ENCODE data around the gene CSNK1G1.

CSNK1G1 gene

DNA sequence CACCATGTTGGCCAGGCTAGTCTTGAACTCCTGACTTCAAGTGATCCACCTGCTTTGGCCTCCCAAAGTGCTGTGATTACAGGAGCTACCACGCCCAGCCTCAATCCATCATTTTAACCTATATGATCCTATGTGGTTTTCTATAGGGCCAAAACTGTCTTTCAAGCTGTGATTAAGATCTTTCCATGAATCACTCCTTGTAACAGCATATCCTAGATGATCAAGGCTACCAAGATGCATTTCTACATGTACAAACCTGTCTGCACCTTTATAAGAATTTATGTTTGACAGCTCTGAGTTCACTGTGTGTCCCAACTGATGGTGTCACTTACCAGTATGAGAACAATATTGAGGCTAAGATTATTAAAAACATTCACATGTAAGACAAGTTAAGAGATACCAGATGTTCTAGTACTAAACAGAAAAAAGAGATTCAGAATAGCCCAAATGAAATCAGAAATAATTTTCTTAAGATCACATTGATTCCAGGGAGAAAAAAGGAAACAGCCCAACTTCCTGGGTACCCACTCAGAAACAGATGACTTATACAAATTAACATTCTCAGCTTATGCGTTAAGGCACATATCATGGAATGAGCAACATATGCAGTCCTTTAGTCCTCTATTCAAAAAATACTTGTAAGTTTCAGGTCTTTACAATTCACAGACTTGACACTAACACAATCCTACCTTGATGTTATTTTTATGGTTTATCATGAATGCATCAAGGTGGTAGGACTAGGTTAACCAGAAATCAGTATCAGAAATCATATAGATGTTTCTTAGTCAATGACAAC lies 168.4 kb downstream of the CSNK1G1 start:
- DNase-seq: no peak

DNA sequence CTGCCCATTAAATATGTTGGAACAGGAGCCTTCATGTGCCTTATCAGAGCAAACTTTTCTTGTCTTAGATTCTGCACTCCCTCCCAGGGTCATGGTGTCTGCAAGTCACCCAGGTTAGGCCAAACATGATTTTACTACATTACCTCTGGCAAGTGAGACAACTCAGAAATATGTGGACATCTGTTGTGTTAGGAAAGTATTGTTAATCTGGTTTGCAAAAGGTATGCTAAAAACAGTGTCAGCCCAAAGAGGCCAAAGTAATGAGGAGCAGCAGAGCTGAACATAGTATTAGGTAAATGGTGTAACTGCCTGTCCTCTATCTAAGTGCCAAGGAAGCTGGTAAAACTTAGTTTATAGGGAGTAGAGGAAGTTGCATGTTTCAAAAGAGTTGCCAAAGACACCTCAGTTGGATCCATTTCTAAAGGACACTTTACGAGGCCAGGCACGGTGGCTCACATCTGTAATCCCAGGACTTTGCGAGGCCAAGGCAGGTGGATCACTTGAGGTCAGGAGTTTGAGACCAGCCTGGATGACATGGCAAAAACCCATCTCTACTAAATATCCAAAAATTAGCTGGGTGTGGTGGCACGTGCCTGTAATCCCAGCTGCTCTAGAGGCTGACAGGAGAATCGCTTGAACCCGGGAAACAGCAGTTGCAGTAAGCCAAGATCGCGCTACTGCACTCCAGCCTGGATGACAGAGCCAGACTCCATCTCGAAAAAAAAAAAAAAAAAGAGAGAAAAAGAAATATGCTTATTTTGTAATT lies 170.6 kb downstream of the CSNK1G1 start:
- no peak for DNase-seq

DNA sequence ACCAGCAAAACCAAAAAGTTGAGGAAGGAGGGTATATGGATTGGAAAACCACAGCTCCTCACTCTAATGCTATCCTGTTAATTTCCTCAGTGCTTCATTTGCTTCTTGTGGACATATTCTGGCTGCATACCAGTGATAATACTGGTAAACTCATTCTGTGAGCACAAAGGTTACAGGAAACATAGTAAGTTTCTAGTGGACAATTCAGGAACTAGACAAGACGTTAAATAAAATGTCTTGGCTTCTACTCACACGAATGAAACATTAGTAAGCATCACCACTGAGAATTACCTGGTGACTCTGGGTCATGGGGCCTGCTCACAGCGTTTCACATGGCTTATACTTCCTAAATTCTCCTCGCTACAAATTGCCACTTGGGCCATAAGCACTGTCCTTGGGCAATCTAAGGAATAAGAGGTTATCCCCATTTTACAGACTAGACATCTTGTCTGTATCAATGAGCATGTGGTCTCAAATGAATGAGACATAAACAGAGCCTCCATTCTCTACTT lies 173.1 kb downstream of the CSNK1G1 start:
- DNase-seq: no peak

DNA sequence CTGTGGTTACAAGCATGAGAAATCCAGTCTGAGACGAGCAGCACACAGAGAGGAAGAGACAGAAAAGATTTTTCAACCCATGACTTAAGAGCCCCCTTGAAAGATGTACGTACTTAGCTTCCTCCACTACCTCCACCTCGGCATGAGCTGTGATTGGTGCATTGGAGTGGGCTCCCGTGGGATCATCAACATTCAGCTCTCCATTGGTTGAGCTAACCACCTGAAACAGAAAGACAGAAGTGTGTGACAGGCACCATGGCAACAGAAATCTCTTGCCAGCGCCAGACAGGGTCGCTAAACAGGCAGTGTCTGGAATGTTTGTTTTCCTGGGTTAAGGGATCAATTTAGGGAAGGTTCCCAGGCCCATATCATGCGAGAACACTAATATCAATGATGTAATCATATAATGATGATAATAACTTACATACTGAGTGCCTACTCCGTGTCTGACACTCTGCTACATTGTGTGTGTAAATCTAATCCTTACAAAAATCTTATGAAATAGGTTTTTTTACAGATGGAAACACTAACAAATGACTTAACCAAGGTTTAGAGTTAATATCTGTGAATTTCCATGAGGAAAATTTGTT lies 175.6 kb downstream of the CSNK1G1 start:
- DNase-seq: no peak

DNA sequence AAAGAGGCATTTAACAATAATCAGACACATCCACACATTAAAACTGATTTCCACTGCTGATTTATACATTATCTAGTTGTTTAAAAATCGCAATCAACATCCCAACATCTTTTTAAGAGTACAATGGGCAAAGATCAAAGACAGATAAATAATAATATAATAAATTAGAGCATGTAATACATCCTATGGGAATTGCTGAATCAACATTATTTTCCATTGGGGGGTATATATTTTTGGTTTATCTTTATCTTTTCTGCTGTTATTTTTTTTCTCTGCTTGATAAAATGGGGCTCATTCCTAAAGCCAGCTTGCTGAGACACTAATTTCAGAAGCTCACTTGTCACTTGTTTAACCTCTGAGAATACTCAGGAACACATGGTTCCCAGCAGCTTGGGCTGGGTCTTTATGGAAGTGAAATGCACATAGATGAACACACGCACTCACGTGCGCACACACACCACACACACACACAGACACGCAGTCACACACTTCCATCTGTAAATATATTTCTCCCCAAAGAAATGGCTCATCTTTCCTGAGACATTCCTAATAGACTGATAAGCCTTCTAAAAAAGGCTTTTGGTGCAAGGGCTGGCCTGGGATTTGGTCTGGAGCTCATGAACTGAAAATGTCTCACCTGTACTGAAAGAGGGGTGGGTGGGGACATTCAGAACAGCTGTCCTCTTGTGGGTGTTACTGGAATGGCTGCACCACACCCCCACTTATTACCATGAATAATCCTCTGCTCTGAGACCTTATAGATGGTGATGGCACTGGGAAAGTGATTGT lies 189.7 kb downstream of the CSNK1G1 start:
- no peak for DNase-seq

DNA sequence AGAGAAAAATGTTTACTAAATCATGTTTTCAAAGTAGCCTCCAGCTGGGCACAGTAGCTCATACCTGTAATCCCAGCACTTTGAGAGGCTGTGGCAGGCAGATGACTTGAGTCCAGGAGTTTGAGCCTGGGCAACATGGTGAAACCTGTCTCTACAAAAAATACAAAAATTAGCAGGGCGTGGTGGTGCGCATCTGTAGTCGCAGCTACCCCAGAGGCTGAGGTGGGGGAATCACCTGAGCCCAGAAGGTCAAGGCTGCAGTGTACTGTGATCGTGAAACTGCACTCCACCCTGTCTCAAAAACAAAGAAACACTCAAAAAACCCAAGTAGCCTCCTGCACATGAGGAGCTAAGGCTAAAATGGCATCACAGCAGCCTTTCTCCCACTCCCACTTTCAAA lies 191.5 kb downstream of the CSNK1G1 start:
- no peak for DNase-seq

DNA sequence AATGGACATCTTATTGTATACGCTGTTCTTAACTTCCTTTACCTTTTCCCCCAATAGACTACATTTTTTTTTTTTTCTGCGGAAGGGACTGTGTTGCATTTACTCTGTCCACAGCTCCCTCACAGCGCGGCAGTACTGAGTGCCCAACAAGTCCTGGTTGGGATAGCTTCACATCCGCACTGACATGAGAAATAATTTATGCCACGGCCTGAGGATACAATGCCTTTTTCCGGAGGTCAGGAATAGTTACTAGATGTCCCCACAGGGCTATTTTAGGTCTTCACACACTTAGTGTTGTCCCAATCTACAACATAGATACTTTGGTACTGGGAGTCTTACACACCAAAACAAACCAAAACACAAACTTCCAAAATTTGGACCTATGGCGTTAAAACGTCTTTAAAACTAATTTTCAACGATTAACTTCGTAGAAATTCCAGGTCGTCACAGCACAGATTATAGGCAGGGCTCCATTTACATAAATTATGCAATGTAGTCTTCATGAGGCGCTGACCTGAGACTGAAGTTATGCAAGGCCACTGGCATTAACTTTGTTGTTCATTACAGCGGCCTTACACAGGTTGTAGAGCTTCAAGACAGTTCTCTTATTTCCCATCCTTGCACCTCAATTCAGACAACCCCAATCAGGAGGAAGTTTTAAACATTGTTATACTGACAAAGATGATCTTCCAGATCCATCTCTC lies 192.2 kb downstream of the CSNK1G1 start:
- no peak for DNase-seq

DNA sequence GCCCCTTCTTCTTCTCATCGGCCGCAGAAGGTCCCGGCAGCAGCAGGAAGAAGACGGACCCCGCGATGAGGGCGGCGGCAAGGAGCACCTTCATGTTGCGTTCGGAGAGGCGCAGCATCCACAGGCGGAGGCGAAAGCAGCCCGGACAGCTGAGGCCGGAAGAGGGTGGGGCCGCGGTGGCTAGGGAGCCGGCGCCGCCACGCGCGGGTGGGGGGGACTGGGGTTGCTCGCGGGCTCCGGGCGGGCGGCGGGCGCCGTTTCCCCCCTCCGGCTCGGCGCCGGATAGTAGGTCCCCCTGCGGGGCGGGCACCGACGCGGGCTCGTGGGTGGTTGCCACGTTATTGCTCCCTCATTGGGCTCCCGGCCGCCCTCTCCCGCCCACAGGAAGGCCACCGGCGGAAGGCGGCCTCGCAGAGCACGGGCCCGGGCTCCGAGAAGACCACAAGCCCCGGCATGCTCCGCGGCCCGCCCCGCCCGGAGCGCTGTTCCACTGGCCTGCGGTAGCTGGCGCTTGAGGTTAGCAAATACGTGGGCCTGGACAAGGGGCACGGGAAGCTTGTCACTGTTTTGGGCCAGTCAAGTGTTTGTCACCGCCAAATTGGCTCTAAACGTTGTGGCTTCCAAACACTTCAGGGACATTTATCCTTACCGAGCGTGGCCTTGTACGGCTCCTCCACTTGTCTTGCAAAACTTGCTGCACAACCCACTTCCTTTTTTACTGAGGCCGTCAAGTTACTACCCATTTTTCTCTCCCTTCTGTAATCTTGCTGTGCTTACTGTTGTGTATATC lies 192.9 kb downstream of the CSNK1G1 start, which contains the start of gene PPIB:
TSS of gene PPIB (minus strand) at position 154 of the 790 bp plus-strand sequence. CDS start at position 118, 36 bp downstream.
- peak; percentile 97 to 98 for DNase-seq

DNA sequence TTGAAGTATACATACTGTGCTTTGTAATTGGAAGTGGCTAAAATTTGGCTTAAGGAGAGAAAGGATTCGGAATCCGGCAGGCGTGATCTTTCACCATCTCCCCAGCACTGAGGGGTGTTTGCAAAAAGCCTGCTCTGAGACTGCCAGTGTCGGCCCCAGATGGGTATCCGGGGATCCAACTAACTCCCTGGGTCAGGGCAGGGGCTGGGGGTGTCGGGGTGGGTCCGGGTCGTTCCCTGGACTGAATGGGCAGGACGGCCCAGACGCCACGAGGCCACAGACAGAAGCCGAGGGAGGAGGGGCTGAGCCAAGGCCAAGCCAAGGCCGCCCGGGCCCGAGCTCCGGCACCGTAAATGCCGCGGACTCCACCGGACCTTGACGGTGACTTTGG lies 193.5 kb downstream of the CSNK1G1 start:
- DNase-seq: no peak

DNA sequence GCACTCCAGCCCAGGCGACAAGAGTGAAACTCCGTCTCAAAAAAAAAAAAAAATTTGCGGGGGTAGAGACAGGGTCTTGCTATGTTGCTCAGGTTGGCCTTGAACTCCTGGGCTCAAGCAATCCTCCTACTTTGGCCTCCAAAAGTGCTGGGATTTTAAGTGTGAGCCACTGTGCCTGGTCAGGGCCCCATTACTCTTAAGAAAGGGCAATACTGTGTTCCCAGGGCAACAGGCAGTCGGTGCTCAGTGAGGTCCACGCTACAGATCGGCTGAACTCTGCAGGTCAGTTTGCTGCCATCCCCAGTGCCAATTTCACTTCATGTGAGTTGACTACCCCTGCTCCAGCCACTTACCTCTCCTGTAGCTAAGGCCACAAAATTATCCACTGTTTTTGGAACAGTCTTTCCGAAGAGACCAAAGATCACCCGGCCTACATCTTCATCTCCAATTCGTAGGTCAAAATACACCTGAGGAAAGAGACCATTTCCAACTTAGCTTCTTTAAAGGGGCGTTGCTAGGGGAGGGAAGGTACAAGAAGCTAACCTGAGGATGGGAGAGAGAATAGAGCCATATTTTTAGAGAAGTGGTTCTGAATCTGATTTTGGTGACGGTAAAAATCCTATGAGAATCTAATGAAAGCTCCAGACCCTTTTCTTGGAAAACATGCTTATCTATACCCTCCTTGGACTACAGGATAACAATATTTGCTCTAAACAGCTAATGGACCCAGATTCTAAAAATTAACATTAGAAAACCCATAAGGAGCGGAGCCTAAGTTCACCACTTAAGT lies 194.1 kb downstream of the CSNK1G1 start:
- DNase-seq: no peak

DNA sequence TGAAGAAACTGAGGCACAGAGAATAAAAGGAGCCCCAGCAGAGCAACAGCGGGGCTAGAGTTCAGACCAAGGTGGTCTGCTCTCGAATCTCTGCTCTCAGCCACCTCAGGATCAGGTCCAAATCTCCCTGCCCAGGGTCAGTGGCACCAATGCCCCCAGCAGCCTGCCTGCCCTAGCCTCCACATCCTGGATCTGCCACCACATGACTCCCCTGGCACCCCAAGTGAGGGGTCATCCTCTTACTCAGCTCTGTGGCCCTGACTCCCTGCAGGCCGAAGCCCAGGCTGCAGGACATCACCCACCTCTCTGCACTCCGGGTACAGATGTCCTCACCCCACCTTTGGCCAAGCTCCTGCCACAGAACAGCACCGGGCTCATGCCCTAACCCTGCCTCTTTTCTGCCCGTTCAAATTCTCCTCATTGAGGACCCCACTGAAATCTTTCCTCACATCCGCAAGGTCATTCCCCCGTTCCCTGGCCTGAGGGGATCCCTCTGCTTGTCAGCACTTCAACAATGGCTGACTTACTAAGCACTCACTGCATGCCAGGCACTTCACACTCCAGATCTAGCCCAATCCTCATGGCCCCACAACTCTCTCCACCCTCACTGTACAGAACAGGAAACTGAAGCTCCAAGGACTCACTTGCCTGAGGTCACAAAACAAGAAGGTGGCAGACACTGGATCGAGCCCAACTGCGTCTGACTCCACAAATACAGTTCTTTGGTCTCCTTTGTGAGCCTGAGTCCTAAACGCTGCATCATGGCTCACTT lies 197.4 kb downstream of the CSNK1G1 start:
- DNase-seq: no peak

DNA sequence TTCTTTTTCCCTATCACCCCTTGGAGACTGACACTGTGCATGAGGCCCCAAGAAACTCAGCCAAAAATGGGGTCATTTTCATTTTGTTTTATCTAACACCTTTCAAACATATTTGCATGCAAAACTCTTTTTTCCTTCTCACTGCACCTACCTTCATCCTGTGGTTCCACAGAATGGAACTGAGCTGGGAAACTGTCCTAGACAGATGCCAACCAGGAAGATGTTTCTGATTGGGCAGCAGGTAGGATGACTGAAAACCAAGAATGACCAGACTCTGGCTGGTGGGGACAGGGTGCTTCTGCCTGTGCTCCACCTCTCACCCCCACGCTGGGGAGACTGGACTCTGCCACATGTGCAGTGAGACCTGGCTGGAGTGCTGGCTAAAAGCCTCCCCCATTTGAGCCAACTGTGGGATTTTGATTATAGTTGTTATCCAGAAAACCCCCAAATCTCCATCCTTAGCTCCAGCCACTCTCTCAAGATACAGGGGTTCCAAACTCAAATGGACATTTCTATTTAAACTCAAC lies 198.3 kb downstream of the CSNK1G1 start:
- no peak for DNase-seq

DNA sequence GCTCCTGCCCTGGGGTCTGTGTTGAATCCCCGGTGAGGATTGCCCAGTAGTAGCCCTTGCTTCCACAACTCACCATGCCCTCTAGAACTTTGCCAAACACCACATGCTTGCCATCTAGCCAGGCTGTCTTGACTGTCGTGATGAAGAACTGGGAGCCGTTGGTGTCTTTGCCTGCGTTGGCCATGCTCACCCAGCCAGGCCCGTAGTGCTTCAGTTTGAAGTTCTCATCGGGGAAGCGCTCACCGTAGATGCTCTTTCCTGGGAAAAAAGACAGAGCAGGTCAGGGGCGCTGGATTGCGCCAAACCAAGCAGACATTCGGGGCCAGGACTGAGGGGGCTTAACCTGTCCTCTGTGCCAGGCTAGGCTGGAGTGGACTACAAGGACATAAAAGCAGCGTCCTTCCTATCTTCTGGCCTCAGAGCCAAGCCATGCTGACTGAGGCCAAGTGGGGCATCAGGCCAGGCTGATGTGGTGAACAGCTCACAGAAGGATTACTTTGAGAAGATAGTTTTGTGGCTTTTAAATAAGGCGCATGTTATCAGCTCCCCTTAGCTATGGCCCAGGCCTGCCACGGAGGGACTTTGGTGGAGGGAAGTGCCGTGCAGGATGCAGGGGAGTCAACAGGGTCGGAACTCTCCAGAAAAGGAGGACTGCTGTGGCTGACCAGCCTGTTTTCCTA lies 199.2 kb downstream of the CSNK1G1 start:
- DNase-seq: no peak

DNA sequence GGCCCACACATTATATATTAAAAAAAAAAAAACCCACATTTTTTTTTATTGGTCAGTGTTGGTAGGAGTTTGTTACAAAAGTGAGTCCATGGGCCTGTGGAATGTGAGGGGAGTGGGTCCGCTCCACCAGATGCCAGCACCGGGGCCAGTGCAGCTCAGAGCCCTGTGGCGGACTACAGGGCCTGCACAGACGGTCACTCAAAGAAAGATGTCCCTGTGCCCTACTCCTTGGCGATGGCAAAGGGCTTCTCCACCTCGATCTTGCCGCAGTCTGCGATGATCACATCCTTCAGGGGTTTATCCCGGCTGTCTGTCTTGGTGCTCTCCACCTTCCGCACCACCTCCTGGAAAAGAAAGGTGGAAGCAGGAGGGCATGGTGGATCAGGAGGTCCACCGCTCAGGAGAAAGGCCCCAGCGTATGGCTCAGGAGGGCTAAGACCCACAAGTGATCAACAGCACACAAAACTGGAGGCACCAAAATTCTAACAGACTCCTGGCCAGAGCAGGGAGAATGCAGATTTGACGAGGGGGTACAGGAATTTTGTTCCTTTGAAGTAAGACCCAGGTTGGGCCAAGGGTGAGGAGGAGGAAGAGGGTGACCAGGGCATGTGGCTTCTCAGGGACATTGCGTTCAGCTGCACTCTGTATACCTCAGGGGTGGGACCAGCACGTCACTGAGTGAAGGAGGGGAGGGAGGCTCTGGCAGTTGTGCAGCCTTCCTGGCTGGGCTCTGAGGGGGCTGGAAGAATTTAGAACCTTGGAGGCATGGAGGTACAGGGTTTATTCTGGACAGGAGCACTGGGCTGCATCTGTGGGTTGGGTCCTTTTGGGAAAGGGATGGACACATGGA lies 199.9 kb downstream of the CSNK1G1 start:
- no peak for DNase-seq

DNA sequence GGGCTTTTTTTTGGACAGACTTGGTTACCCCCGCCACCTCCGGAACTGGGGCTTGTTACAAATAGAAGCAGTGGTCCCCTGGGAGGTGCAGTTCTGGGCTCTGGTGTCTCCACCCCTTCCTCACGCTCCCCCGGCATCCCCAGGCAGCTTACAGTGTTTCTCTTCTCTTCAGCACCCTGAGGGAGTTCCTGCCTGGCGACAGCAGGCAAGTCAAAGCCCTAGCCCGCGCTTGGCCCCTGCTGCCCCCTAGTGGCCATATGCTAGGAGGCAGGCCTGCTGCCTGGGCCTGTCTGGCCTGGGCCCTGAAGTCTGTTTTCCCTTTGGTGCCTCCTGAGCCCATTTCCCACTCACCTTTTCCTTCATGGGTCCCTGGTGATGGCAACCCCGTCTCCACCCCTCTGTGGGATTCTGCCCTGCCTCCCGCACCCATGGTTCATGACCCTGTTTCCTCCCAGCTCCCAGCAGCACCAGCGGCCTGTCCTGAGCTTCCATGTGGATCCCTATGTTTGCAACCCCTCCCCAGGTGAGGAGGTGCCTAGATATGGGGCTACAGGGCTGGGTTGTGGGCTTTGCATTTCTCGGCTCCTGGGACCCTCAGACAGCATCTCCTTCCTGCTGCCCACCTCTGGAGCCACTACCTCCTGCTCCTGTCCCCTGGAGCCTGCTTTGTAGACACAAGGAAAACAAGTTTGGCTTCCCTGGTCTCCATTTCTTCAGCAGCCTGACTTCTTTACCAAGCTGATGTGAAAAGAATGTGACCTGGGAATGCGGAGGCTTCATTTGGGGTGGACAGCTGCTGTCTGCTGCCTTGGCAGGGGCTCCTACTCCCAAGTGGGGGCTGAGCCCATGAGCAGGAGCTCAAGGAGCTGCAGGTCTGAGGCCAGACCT lies 202.2 kb downstream of the CSNK1G1 start:
- DNase-seq: peak; percentile 87
